A549 (cell line): Measurements from ENCODE around the gene TMEM138. TPM values are rescaled to one million over a fixed set of nuclear protein-coding genes. Genes with fewer than 3 reads are reported as not detected.

Source experiments
- ATAC-seq, 2 experiments: fragments of 200-7000 bp in 1 of 2; fragments of >200 bp in 1 of 2; cut with Nextera tagmentation in 1 of 2; cut with Tn5 transposase in 1 of 2; 3 replicates each; pipeline versions ENCODE4 v1.8.0 to v1.9.1; 2018 to 2020; ENCODE audit warnings: mild to moderate bottlenecking in 1 of 2, moderate library complexity in 1 of 2
- CTCF ChIA-PET: fragments of 300-600 bp; sonication (Branson Sonifier 250); formaldehyde crosslinking; extraction: SDS; loops from one replicate; lab custom pipeline; 2021; ENCODE audit warnings: antibody characterized with exemption, inconsistent platforms; lab: Yijun Ruan, JAX
- POLR2A ChIA-PET: fragments of 350-600 bp; formaldehyde crosslinking; extraction: SDS; loops from one replicate; lab custom pipeline; 2021; ENCODE audit warnings: antibody characterized with exemption, inconsistent platforms; lab: Yijun Ruan, JAX
- DNase-seq, 2 experiments: peaks; one replicate each; pipeline versions ENCODE4 v3.0.0 to v3.0.0-alpha.2; 2011 to 2016; ENCODE audit warnings: low read depth in 1 of 2, low spot score in 1 of 2
- FAIRE-seq: peaks from 2 replicates; lab custom pipeline; 2011; peaks lifted over from hg19 to GRCh38; lab: Jason Lieb, UNC
- H3K27ac ChIP-seq, 2 experiments: fragments of >200 bp; sonication (Bioruptor Twin); formaldehyde crosslinking; 3 replicates each; pipeline ENCODE4 v1.5.1; 2016 to 2017
- H3K4me1 ChIP-seq: fragments of >200 bp; sonication (Bioruptor Twin); formaldehyde crosslinking; 3 replicates; pipeline ENCODE4 v1.6.1; 2016
- H3K4me2 ChIP-seq: fragments of >200 bp; sonication (Bioruptor Twin); formaldehyde crosslinking; 3 replicates; pipeline ENCODE4 v1.6.1; 2016
- H3K4me3 ChIP-seq: fragments of >200 bp; sonication (Bioruptor Twin); formaldehyde crosslinking; 3 replicates; pipeline ENCODE4 v1.5.1; 2016
- H3K9me3 ChIP-seq: fragments of >200 bp; sonication (Bioruptor Twin); formaldehyde crosslinking; 3 replicates; pipeline ENCODE4 v1.6.1; 2016
- BHLHE40 ChIP-seq: IDR thresholded peaks from 2 replicates; pipeline ENCODE4 v1.6.1; 2012; ENCODE audit warnings: low read depth, low read length, inconsistent platforms
- CBX2 ChIP-seq: fragments of 200-600 bp; sonication (generic); IDR thresholded peaks from 2 replicates; pipeline ENCODE4 v1.6.1; 2016; ENCODE audit warnings: low read depth, mild to moderate bottlenecking, borderline replicate concordance
- CBX8 ChIP-seq: fragments of 200-600 bp; sonication (generic); IDR thresholded peaks from 2 replicates; pipeline ENCODE4 v1.6.1; 2016
- CEBPB ChIP-seq, 2 experiments: fragments of >200 bp in 1 of 2; sonication (Bioruptor Twin) in 1 of 2; formaldehyde crosslinking in 1 of 2; IDR thresholded peaks; 2 replicates each; pipeline ENCODE4 v1.6.1; 2012 to 2016
- EHF ChIP-seq: fragments of 250-450 bp; sonication (Bioruptor Pico); IDR thresholded peaks from 2 replicates; pipeline ENCODE4 v1.5.0; 2020; ENCODE audit warnings: mild to moderate bottlenecking
- EP300 ChIP-seq, 2 experiments: fragments of >200 bp; sonication (Bioruptor Twin); formaldehyde crosslinking; IDR thresholded peaks; 2 replicates in 1 of 2; 3 replicates in 1 of 2; pipeline ENCODE4 v1.6.1; 2016 to 2017
- HEYL ChIP-seq: fragments of 250-450 bp; sonication (Bioruptor Pico); IDR thresholded peaks from 2 replicates; pipeline ENCODE4 v1.8.0; 2021; ENCODE audit warnings: mild to moderate bottlenecking, moderate library complexity
- HOXA7 ChIP-seq: fragments of 250-450 bp; sonication (Bioruptor Pico); IDR thresholded peaks from 2 replicates; pipeline ENCODE4 v1.5.0; 2020; ENCODE audit warnings: mild to moderate bottlenecking, moderate library complexity
- KDM1A ChIP-seq: fragments of 200-600 bp; sonication (generic); IDR thresholded peaks from 2 replicates; pipeline ENCODE4 v1.6.1; 2016; ENCODE audit warnings: low read depth, mild to moderate bottlenecking
- MAFK ChIP-seq: fragments of 450-650 bp; IDR thresholded peaks from 2 replicates; pipeline ENCODE4 v1.6.1; 2014; ENCODE audit not compliant: partially characterized antibody
- NPAS2 ChIP-seq: fragments of 250-450 bp; sonication (Bioruptor Pico); IDR thresholded peaks from 2 replicates; pipeline ENCODE4 v1.8.0; 2022; ENCODE audit warnings: mild to moderate bottlenecking, moderate library complexity, borderline replicate concordance
- PHF8 ChIP-seq: fragments of 200-600 bp; sonication (generic); IDR thresholded peaks from 2 replicates; pipeline ENCODE4 v1.6.1; 2016; ENCODE audit warnings: low read depth, mild to moderate bottlenecking, antibody characterized with exemption, moderate library complexity, borderline replicate concordance
- RAD21 ChIP-seq, 2 experiments: fragments of >200 bp in 1 of 2; sonication (Bioruptor Twin) in 1 of 2; formaldehyde crosslinking in 1 of 2; IDR thresholded peaks in 1 of 2; conservative IDR thresholded peaks in 1 of 2; 2 replicates in 1 of 2; 3 replicates in 1 of 2; pipeline ENCODE4 v1.6.1; 2012 to 2018; ENCODE audit warnings: inconsistent platforms in 1 of 2
- RARB ChIP-seq: fragments of 250-450 bp; sonication (Bioruptor Pico); IDR thresholded peaks from 2 replicates; pipeline ENCODE4 v1.8.0; 2021; ENCODE audit warnings: mild to moderate bottlenecking, moderate library complexity
- RNF2 ChIP-seq: fragments of 200-600 bp; sonication (generic); IDR thresholded peaks from 2 replicates; pipeline ENCODE4 v1.6.1; 2016; ENCODE audit warnings: low read depth, mild to moderate bottlenecking, antibody characterized with exemption, moderate library complexity, borderline replicate concordance
- SREBF2 ChIP-seq: fragments of 450-650 bp; IDR thresholded peaks from 2 replicates; pipeline ENCODE4 v1.6.1; 2014; ENCODE audit warnings: mild to moderate bottlenecking, moderate library complexity
- ZSCAN20 ChIP-seq: fragments of 250-450 bp; sonication (Bioruptor Pico); IDR thresholded peaks from 2 replicates; pipeline ENCODE4 v1.8.0; 2022; ENCODE audit warnings: mild to moderate bottlenecking, moderate library complexity
- WGBS: methylation state at CpG from one replicate; pipeline ENCODE4 v1.1.6; 2017; ENCODE audit errors: missing lambda C conversion rate; 5-methylcytosine and 5-hydroxymethylcytosine counted together
- polyA plus RNA-seq, 4 experiments: library from polyadenylated mRNA; depleted of rRNA in 3 of 4; stranded (reverse); fragments of >200 nt; fragmentation: RNase III in 1 of 4; extraction: RNeasy Plus Mini Kit Qiagen cat#74134 plus additional on column Dnase treatment in 1 of 4; gene quantifications; 2 replicates in 3 of 4; 3 replicates in 1 of 4; pipeline ENCODE4 v1.2.3, GENCODE V29; 2011 to 2017
- TF ChIP-seq, protein P1 (sequence below): fragments of >200 bp; sonication (Bioruptor Twin); formaldehyde crosslinking; IDR thresholded peaks from 3 replicates; pipeline ENCODE4 v1.5.1; 2016
- TF ChIP-seq, protein P2 (sequence below): IDR thresholded peaks from 2 replicates; pipeline ENCODE4 v1.6.1; 2012
- TF ChIP-seq, protein P3 (sequence below): fragments of 250-450 bp; sonication (Bioruptor Pico); IDR thresholded peaks from 2 replicates; pipeline ENCODE4 v1.5.0; 2021; ENCODE audit warnings: mild to moderate bottlenecking, moderate library complexity, borderline replicate concordance

TMEM138 gene
- polyA plus RNA-seq, 2 of the 4 experiments (the other 2 are of a cell fraction), result 80.3 to 143 TPM

DNA sequence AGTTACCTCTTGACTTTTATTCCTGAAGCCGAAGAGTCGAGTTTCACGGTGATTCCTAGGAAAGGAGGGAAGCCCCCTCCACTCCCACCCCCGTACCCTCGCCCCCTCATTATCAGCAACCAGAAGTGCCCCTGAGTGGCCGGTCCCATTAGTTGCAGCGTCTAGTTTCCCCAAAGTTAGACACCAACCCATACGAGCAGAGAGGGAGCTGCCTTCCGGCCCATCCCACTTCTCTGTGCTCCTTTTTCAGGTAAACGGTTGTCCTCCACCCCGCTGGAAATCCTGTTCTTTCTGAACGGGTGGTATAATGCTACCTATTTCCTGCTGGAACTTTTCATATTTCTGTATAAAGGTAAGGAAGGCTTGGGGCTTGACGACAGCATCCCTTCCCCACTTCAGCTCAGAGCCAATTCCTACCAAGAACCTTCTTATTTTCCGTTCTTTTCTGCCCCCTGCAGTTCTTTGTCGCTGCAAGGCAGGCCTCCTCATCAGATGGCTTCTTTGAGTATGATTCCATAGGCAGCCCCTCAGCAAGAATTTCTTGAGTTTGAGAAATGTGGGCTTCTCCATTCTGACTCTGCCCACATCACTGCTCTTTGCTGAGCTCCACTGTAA, 30.9 kb downstream of the TMEM138 start:
- WGBS, result 6% methylated on average over 15 of the region's 15 CpGs
- peak; percentile 51 to 64; a peak in 5 of 6 replicates for ATAC-seq
- 0 out of 3 replicates have a peak, but pooled peaks cover 8% of the 10 kb centered on the region for H3K4me1 ChIP-seq
- peak overlapping the region; percentile 82 to 90 for H3K27ac ChIP-seq
- POLR2A ChIA-PET, result interaction anchor here (0.6 to 3.5 kb wide), 10 partner anchors 9 to 98 kb away, joined by 3 to 33 read pairs (median 8); partner anchors contain the start of genes CPSF7, CYB561A3, DDB1 and SDHAF2
- H3K4me3 ChIP-seq, result peak overlapping the region; percentile 69
- 0 out of 3 replicates have a peak, but pooled peaks cover 2% of the 10 kb centered on the region for H3K9me3 ChIP-seq
- no peak for FAIRE-seq
- no peak for TF ChIP-seq MAFK
- no peak for TF ChIP-seq HEYL (CRISPR knock-in tag)
- TF ChIP-seq BHLHE40, result no peak
- no peak for TF ChIP-seq EP300 (IDR thresholded peaks at IDR 0.05)
- TF ChIP-seq EHF (CRISPR knock-in tag), result no peak
- TF ChIP-seq KDM1A, result no peak
- TF ChIP-seq RAD21 (conservative IDR thresholded peaks at IDR 0.05 in 1 of 2, IDR thresholded peaks at IDR 0.05 in 1 of 2), result peak; percentile 41 to 49; a peak in 4 of 5 replicates
- TF ChIP-seq, protein P1, sequence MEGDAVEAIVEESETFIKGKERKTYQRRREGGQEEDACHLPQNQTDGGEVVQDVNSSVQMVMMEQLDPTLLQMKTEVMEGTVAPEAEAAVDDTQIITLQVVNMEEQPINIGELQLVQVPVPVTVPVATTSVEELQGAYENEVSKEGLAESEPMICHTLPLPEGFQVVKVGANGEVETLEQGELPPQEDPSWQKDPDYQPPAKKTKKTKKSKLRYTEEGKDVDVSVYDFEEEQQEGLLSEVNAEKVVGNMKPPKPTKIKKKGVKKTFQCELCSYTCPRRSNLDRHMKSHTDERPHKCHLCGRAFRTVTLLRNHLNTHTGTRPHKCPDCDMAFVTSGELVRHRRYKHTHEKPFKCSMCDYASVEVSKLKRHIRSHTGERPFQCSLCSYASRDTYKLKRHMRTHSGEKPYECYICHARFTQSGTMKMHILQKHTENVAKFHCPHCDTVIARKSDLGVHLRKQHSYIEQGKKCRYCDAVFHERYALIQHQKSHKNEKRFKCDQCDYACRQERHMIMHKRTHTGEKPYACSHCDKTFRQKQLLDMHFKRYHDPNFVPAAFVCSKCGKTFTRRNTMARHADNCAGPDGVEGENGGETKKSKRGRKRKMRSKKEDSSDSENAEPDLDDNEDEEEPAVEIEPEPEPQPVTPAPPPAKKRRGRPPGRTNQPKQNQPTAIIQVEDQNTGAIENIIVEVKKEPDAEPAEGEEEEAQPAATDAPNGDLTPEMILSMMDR, result peak; percentile 32
- TF ChIP-seq SREBF2, result no peak
- no peak for TF ChIP-seq HOXA7 (CRISPR knock-in tag)
- TF ChIP-seq, all 56 proteins: peak for 2
- CTCF ChIA-PET, result interaction anchor here (1.2 to 17.4 kb wide), 12 partner anchors 8 to 351 kb away, joined by 3 to 521 read pairs (median 6); partner anchors contain the start of genes CYB561A3 and TMEM138
- peak; percentile 28 to 35 for DNase-seq
- peak overlapping the region; percentile 84 for H3K4me2 ChIP-seq

DNA sequence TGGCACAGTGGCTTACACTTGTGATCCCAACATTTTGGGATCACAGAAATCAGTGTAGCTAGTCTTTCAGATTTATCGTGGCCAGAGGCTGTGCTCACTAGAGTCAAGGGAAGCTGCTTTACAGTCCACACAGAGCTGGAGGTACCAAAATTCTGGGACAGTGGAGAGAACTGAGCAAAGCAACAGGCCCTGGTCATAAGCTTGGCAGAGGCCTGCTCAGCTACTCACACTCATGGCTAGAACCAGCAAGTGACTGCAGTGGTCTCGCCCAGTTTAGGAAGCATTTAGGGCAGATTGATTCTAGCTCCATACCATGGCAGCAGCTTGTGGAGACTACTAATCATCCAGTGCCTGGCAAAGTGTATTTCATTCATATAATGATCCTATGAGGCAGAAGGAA, 39.0 kb downstream of the TMEM138 start:
- Histone ChIP-seq H3K4me1 (no peaks in the 10 kb centered on the region), H3K4me2 (no peak overlapping the region), H3K27ac (no peak overlapping the region), H3K4me3 (no peak overlapping the region), H3K9me3 (no peaks in the 10 kb centered on the region)
- FAIRE-seq (no peak), ATAC-seq (peak; percentile 46 to 58; a peak in 5 of 6 replicates), DNase-seq (no peak)
- ChIA-PET CTCF (interaction anchor here (0.9 to 5.6 kb wide), 8 partner anchors 9 to 681 kb away, joined by 3 to 32 read pairs (median 6); partner anchors contain the start of gene TMEM216), POLR2A (interaction anchor here (1.8 to 2.3 kb wide), 2 partner anchors 9 to 28 kb away, joined by 7 to 13 read pairs; partner anchors contain the start of genes CPSF7, SDHAF2 and TMEM216)
- WGBS, result 94% methylated on average over 2 of the region's 2 CpGs
- no peak for TF ChIP-seq CEBPB (IDR thresholded peaks at IDR 0.05)
- TF ChIP-seq RNF2, result no peak
- TF ChIP-seq RARB (CRISPR knock-in tag), result no peak
- TF ChIP-seq, protein P2, sequence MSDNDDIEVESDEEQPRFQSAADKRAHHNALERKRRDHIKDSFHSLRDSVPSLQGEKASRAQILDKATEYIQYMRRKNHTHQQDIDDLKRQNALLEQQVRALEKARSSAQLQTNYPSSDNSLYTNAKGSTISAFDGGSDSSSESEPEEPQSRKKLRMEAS, result no peak
- no peak for TF ChIP-seq CBX2
- no peak for TF ChIP-seq CBX8
- no peak for TF ChIP-seq ZSCAN20 (CRISPR knock-in tag)
- no peak for TF ChIP-seq PHF8
- TF ChIP-seq, protein P3, sequence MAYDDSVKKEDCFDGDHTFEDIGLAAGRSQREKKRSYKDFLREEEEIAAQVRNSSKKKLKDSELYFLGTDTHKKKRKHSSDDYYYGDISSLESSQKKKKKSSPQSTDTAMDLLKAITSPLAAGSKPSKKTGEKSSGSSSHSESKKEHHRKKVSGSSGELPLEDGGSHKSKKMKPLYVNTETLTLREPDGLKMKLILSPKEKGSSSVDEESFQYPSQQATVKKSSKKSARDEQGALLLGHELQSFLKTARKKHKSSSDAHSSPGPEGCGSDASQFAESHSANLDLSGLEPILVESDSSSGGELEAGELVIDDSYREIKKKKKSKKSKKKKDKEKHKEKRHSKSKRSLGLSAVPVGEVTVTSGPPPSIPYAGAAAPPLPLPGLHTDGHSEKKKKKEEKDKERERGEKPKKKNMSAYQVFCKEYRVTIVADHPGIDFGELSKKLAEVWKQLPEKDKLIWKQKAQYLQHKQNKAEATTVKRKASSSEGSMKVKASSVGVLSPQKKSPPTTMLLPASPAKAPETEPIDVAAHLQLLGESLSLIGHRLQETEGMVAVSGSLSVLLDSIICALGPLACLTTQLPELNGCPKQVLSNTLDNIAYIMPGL, result no peak
- TF ChIP-seq NPAS2 (CRISPR knock-in tag), result no peak
